PC-9 (cell line): ENCODE measurements around the gene SKP1.

Experiments used
- EZH2 ChIP-seq: fragments of 200-600 bp; sonication (generic); IDR thresholded peaks from 2 replicates; pipeline ENCODE4 v1.8.0; 2017; ENCODE audit warnings: antibody characterized with exemption, low read depth
- TF ChIP-seq, protein P1 (sequence below): fragments of 200-600 bp; sonication (generic); conservative IDR thresholded peaks from 2 replicates; pipeline ENCODE4 v1.6.1; 2017; ENCODE audit warnings: mixed run types, antibody characterized with exemption, mild to moderate bottlenecking, moderate library complexity

DNA sequence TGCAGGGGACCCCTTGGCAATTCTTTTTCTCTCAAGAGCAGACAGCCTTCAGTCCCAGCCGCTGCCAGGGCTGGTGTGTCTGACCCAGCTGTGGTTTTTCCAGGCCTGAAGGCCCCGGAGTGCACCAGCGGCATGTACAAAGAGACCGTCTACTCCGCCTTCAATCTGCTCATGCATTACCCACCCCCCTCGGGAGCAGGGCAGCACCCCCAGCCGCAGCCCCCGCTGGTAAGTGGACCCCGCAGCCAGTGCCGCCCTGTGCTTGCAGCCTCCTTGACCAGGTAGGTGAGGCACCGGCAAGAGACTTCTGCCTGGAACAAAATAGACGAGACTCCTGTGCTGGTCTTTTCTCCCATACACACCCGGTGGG lies 61.0 kb downstream of the SKP1 start:
- TF ChIP-seq, protein P1, sequence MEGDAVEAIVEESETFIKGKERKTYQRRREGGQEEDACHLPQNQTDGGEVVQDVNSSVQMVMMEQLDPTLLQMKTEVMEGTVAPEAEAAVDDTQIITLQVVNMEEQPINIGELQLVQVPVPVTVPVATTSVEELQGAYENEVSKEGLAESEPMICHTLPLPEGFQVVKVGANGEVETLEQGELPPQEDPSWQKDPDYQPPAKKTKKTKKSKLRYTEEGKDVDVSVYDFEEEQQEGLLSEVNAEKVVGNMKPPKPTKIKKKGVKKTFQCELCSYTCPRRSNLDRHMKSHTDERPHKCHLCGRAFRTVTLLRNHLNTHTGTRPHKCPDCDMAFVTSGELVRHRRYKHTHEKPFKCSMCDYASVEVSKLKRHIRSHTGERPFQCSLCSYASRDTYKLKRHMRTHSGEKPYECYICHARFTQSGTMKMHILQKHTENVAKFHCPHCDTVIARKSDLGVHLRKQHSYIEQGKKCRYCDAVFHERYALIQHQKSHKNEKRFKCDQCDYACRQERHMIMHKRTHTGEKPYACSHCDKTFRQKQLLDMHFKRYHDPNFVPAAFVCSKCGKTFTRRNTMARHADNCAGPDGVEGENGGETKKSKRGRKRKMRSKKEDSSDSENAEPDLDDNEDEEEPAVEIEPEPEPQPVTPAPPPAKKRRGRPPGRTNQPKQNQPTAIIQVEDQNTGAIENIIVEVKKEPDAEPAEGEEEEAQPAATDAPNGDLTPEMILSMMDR = no peak
- TF ChIP-seq EZH2 = no peak
